ENCODE data around the gene TBCK. TPM values are rescaled to one million over a fixed set of nuclear protein-coding genes. Genes with fewer than 3 reads are reported as not detected.

Gene TBCK
- total RNA-seq, 2 experiments from 2014 or later, result 23.5 to 29.0 TPM

- Mint-ChIP-seq H3K36me3 (ENCODE audit: low read depth) (peaks cover 76% of the 10 kb centered on the region), H3K27ac (no peak overlapping the region)
- POLR2A ChIA-PET, result no interaction called here
Observed at GRCh38 chr4:106302062-106302438, 14.0 kb downstream of the TBCK start.

GRCh38 chr4:106301393-106302061, 14.5 kb downstream of the TBCK start:
- Mint-ChIP-seq H3K9me3 (no peaks in the 10 kb centered on the region), H3K27me3 (no peaks in the 10 kb centered on the region), H3K36me3 (ENCODE audit: low read depth) (peaks cover 76% of the 10 kb centered on the region), H3K4me3 (no peak overlapping the region), H3K27ac (no peak overlapping the region), H3K4me1 (ENCODE audit: low read depth) (peaks cover 45% of the 10 kb centered on the region)
- Histone ChIP-seq H3K4me1 (ENCODE audit: insufficient read depth, low read length) (no peaks in the 10 kb centered on the region), H3K36me3 (ENCODE audit: insufficient read depth, low read length) (peaks cover 20% of the 10 kb centered on the region), H3K4me3 (ENCODE audit: low read length) (no peak overlapping the region), H3K9me3 (ENCODE audit: control insufficient read depth in 1 of 2, insufficient read depth in 1 of 2, low read length in 2 of 2) (no peaks in the 10 kb centered on the region), H3K27ac (ENCODE audit: low read depth in 1 of 2, low read length in 2 of 2) (no peak overlapping the region), H3K27me3 (ENCODE audit: control insufficient read depth in 1 of 2, insufficient read depth in 2 of 2, low read length in 2 of 2) (no peaks in the 10 kb centered on the region)
- DNase-seq (no peak), ATAC-seq (ENCODE audit: poor library complexity) (no peak)
- TF ChIP-seq CTCF (IDR thresholded peaks at IDR 0.05), result no peak
- CTCF ChIA-PET, result interaction anchor here (1.0 to 2.0 kb wide), 2 partner anchors 11 to 19 kb away, joined by 3 to 4 read pairs; no protein-coding TSS in a partner anchor
- intact Hi-C loops (cut with DNase I, micrococcal nuclease), result no loop called here
- POLR2A ChIA-PET, result no interaction called here

More at GRCh38 chr4:106302062-106302438, 14.0 kb downstream of the TBCK start:
- Mint-ChIP-seq H3K4me1 (ENCODE audit: low read depth) (peaks cover 41% of the 10 kb centered on the region), H3K9me3 (no peaks in the 10 kb centered on the region), H3K4me3 (no peak overlapping the region), H3K27me3 (no peaks in the 10 kb centered on the region)
- intact Hi-C loops (cut with DNase I, micrococcal nuclease), result no loop called here
- ATAC-seq (ENCODE audit: poor library complexity) (no peak), DNase-seq (no peak)
- H3K27ac ChIP-seq (ENCODE audit: low read depth in 1 of 2, low read length in 2 of 2), result no peak overlapping the region
- peaks cover 20% of the 10 kb centered on the region for H3K36me3 ChIP-seq (ENCODE audit: insufficient read depth, low read length)
- no peaks in the 10 kb centered on the region for H3K4me1 ChIP-seq (ENCODE audit: insufficient read depth, low read length)
- no peaks in the 10 kb centered on the region for H3K27me3 ChIP-seq (ENCODE audit: control insufficient read depth in 1 of 2, insufficient read depth in 2 of 2, low read length in 2 of 2)
- TF ChIP-seq CTCF (IDR thresholded peaks at IDR 0.05), result no peak
- H3K4me3 ChIP-seq (ENCODE audit: low read length), result no peak overlapping the region
- H3K9me3 ChIP-seq (ENCODE audit: control insufficient read depth in 1 of 2, insufficient read depth in 1 of 2, low read length in 2 of 2), result no peaks in the 10 kb centered on the region
- CTCF ChIA-PET, result interaction anchor here (1.0 to 2.0 kb wide), 2 partner anchors 11 to 20 kb away, joined by 3 to 4 read pairs; no protein-coding TSS in a partner anchor

GRCh38 chr4:106299977-106300376, 16.0 kb downstream of the TBCK start:
- ChIA-PET POLR2A (no interaction called here), CTCF (no interaction called here)
- H3K27ac ChIP-seq (ENCODE audit: low read depth in 1 of 2, low read length in 2 of 2), result no peak overlapping the region
- no peak overlapping the region for H3K4me3 ChIP-seq (ENCODE audit: low read length)
- Mint-ChIP-seq H3K27ac (no peak overlapping the region), H3K27me3 (no peaks in the 10 kb centered on the region), H3K9me3 (no peaks in the 10 kb centered on the region), H3K36me3 (ENCODE audit: low read depth) (peaks cover 78% of the 10 kb centered on the region), H3K4me1 (ENCODE audit: low read depth) (peaks cover 44% of the 10 kb centered on the region), H3K4me3 (no peak overlapping the region)
- DNase-seq (no peak), ATAC-seq (ENCODE audit: poor library complexity) (no peak)
- peaks cover 25% of the 10 kb centered on the region for H3K36me3 ChIP-seq (ENCODE audit: insufficient read depth, low read length)
- TF ChIP-seq CTCF (IDR thresholded peaks at IDR 0.05), result no peak
- H3K4me1 ChIP-seq (ENCODE audit: insufficient read depth, low read length), result no peaks in the 10 kb centered on the region
- intact Hi-C loops (cut with DNase I, micrococcal nuclease), result no loop called here
- H3K27me3 ChIP-seq (ENCODE audit: control insufficient read depth in 1 of 2, insufficient read depth in 2 of 2, low read length in 2 of 2), result no peaks in the 10 kb centered on the region
- no peaks in the 10 kb centered on the region for H3K9me3 ChIP-seq (ENCODE audit: control insufficient read depth in 1 of 2, insufficient read depth in 1 of 2, low read length in 2 of 2)

All from CD4-positive, alpha-beta T cell (primary cell).